GM10266 (cell line): ENCODE measurements around the gene BTBD16.

Experiments
- DNase-seq: peaks from one replicate; pipeline ENCODE4 v3.0.0; 2012; ENCODE audit errors: extremely low spot score
- CTCF ChIP-seq: IDR thresholded peaks from 2 replicates; pipeline ENCODE4 v1.5.1; 2012; ENCODE audit warnings: mild to moderate bottlenecking, low read depth; ENCODE audit not compliant: control insufficient read depth, insufficient read depth; ENCODE audit errors: missing control alignments

BTBD16 gene

GRCh38 chr10:122362621-122363020, 91.5 kb downstream of the BTBD16 start:
- no peak for TF ChIP-seq CTCF
- no peak for DNase-seq

GRCh38 chr10:122363311-122363710, 92.2 kb downstream of the BTBD16 start:
- DNase-seq = no peak
- TF ChIP-seq CTCF = no peak

- no peak for DNase-seq
- TF ChIP-seq CTCF = no peak
Measured at GRCh38 chr10:122363722-122364463, 92.8 kb downstream of the BTBD16 start.

- DNase-seq = no peak
- no peak for TF ChIP-seq CTCF
Measured at GRCh38 chr10:122368502-122369254, 97.6 kb downstream of the BTBD16 start.

- TF ChIP-seq CTCF = no peak
- DNase-seq = no peak
Measured at GRCh38 chr10:122373108-122373507, 102.0 kb downstream of the BTBD16 start.

- DNase-seq = no peak
Measured at GRCh38 chr10:122373721-122374120, 102.6 kb downstream of the BTBD16 start.

More at GRCh38 chr10:122373721-122374120, 102.6 kb downstream of the BTBD16 start:
- TF ChIP-seq CTCF = no peak
